ENCODE data around the gene EPO.

DNA sequence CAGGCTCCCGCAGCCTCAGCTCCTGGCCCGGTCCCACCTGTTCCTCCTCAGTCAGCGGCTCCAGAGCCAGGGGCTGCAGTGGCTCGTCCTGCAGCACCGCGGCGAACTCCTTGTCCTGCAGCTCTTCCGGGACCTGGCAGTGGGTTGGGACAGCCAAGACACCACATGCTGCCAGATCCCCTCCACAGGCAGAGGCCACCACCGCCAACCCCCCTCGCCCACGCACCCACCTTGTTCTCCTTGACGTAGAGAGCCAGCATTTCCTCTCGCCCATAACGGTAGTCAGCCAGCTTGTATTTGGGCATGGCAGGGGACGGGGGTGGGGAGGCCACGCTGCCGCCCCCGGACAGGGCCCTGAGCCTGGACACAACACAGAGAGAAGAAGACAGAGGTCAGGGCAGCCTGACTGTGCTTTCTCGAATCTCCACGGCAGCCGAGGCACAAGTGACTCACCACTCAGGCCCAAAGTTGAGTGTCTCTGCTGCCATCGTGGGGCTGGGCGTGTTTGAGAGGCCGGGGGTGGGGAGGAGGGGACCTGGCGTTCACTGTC, 32.4 kb upstream of the EPO start:
- TF ChIP-seq FOXK2 (IDR thresholded peaks at IDR 0.05), result no peak
- no peak for TF ChIP-seq FOXA1 (IDR thresholded peaks at IDR 0.05)
- no peak for TF ChIP-seq TARDBP (IDR thresholded peaks at IDR 0.05)
- TF ChIP-seq ARNT (IDR thresholded peaks at IDR 0.05), result no peak
- TF ChIP-seq BHLHE40 (IDR thresholded peaks at IDR 0.05; ENCODE audit: borderline replicate concordance), result no peak
- no peak for TF ChIP-seq FOXM1 (IDR thresholded peaks at IDR 0.05; ENCODE audit: borderline replicate concordance)
- TF ChIP-seq CTBP1 (IDR thresholded peaks at IDR 0.05; ENCODE audit: borderline replicate concordance), result no peak
- TF ChIP-seq HDGF (IDR thresholded peaks at IDR 0.05; ENCODE audit: borderline replicate concordance), result no peak
- TF ChIP-seq NFRKB (IDR thresholded peaks at IDR 0.05), result no peak
- no peak for TF ChIP-seq SP1 (IDR thresholded peaks at IDR 0.05)
- TF ChIP-seq SUZ12 (IDR thresholded peaks at IDR 0.05), result no peak

All from HEK293T (cell line).